ENCODE results near the gene IGFL1.

IGFL1 gene

GRCh38 chr19:46218160-46218559 lies 11.4 kb upstream of the IGFL1 start:
- H3K27me3 ChIP-seq (ENCODE audit: insufficient read depth, low read length) = no peaks in the 10 kb centered on the region
- TF ChIP-seq CTCF (IDR thresholded peaks at IDR 0.05; ENCODE audit: low read length) = no peak
- TF ChIP-seq EZH2 (IDR thresholded peaks at IDR 0.05; ENCODE audit: borderline replicate concordance, low read length) = no peak
- no peaks in the 10 kb centered on the region for H4K20me1 ChIP-seq (ENCODE audit: insufficient read depth, low read length)
- H3K27ac ChIP-seq (ENCODE audit: low read depth, low read length, poor library complexity, severe bottlenecking) = no peak overlapping the region
- no peaks in the 10 kb centered on the region for H3F3A ChIP-seq (ENCODE audit: insufficient read depth, low read length)
- no peak overlapping the region for H3K4me3 ChIP-seq (ENCODE audit: low read depth, low read length, poor library complexity, severe bottlenecking)
- no peaks in the 10 kb centered on the region for H3K9me2 ChIP-seq (ENCODE audit: low read depth, low read length)
- no peaks in the 10 kb centered on the region for H3K4me1 ChIP-seq (ENCODE audit: insufficient read depth, low read length, severe bottlenecking)
- H2AFZ ChIP-seq (ENCODE audit: low read length) = no peak overlapping the region
- no peaks in the 10 kb centered on the region for H3K79me2 ChIP-seq (ENCODE audit: insufficient read depth, low read length)
- H3K36me3 ChIP-seq (ENCODE audit: insufficient read depth, low read length) = no peaks in the 10 kb centered on the region
- H3K9me3 ChIP-seq (ENCODE audit: low read length) = no peaks in the 10 kb centered on the region
- H3K4me2 ChIP-seq (ENCODE audit: low read length) = no peak overlapping the region
- no peak overlapping the region for H3K9ac ChIP-seq (ENCODE audit: low read length)

DNA sequence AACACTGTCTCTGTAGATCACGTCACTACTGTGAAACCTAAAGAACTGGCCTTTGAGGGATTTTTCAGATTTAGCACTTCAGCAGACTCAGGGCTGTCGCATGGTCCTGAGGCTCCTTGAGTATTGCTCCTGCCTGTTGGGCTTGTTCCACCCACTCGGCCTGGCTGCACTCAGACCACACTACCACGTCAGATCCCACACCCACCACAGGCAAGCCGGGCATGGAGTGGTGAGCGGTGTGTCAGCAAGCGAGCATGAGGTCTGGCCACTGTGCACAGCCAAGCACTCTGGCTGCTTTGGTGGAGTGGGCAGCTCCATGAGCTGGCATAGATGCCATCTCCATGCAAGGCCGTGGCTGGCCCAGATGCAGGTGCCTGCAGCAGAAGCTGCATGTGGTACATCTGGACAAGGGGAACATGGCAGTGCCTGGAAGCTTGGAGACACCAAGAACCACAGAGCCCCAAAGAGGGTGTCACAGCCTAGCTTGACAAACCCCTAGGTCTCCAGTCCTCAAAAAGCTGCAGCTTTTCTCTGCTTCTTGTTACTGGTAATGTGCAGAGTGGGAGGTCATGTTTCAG lies 9.4 kb upstream of the IGFL1 start:
- Histone ChIP-seq H3K9ac (ENCODE audit: low read length) (no peak overlapping the region), H3F3A (ENCODE audit: insufficient read depth, low read length) (no peaks in the 10 kb centered on the region), H3K4me3 (ENCODE audit: low read depth, low read length, poor library complexity, severe bottlenecking) (no peak overlapping the region), H4K20me1 (ENCODE audit: insufficient read depth, low read length) (no peaks in the 10 kb centered on the region), H3K9me3 (ENCODE audit: low read length) (no peaks in the 10 kb centered on the region), H2AFZ (ENCODE audit: low read length) (no peak overlapping the region), H3K79me2 (ENCODE audit: insufficient read depth, low read length) (no peaks in the 10 kb centered on the region), H3K36me3 (ENCODE audit: insufficient read depth, low read length) (no peaks in the 10 kb centered on the region), H3K4me1 (ENCODE audit: insufficient read depth, low read length, severe bottlenecking) (no peaks in the 10 kb centered on the region), H3K4me2 (ENCODE audit: low read length) (no peak overlapping the region), H3K27me3 (ENCODE audit: insufficient read depth, low read length) (no peaks in the 10 kb centered on the region), H3K9me2 (ENCODE audit: low read depth, low read length) (no peaks in the 10 kb centered on the region), H3K27ac (ENCODE audit: low read depth, low read length, poor library complexity, severe bottlenecking) (no peak overlapping the region)
- TF ChIP-seq EZH2 (IDR thresholded peaks at IDR 0.05; ENCODE audit: borderline replicate concordance, low read length) (no peak), CTCF (IDR thresholded peaks at IDR 0.05; ENCODE audit: low read length) (no peak)

GRCh38 chr19:46221152-46221551 lies 8.4 kb upstream of the IGFL1 start:
- Histone ChIP-seq H3K9me2 (ENCODE audit: low read depth, low read length) (no peaks in the 10 kb centered on the region), H3K4me2 (ENCODE audit: low read length) (no peak overlapping the region), H3K27me3 (ENCODE audit: insufficient read depth, low read length) (no peaks in the 10 kb centered on the region), H2AFZ (ENCODE audit: low read length) (no peak overlapping the region), H3K36me3 (ENCODE audit: insufficient read depth, low read length) (no peaks in the 10 kb centered on the region), H3K9me3 (ENCODE audit: low read length) (no peaks in the 10 kb centered on the region), H3K4me3 (ENCODE audit: low read depth, low read length, poor library complexity, severe bottlenecking) (no peak overlapping the region), H3F3A (ENCODE audit: insufficient read depth, low read length) (no peaks in the 10 kb centered on the region), H3K9ac (ENCODE audit: low read length) (no peak overlapping the region), H4K20me1 (ENCODE audit: insufficient read depth, low read length) (no peaks in the 10 kb centered on the region), H3K27ac (ENCODE audit: low read depth, low read length, poor library complexity, severe bottlenecking) (no peak overlapping the region), H3K4me1 (ENCODE audit: insufficient read depth, low read length, severe bottlenecking) (no peaks in the 10 kb centered on the region), H3K79me2 (ENCODE audit: insufficient read depth, low read length) (no peaks in the 10 kb centered on the region)
- TF ChIP-seq CTCF (IDR thresholded peaks at IDR 0.05; ENCODE audit: low read length) (no peak), EZH2 (IDR thresholded peaks at IDR 0.05; ENCODE audit: borderline replicate concordance, low read length) (no peak)

Measured in OCI-LY1 (cell line).